NCI-H146 (cell line): ENCODE results near the gene MAPRE3.
"Not testable (repeated sequence)": the region's sequence is repeated elsewhere in the genome, so short reads cannot be mapped to it uniquely, and the experiment has no call there.

Source experiments
- DNase-seq: peaks from one replicate; lab custom pipeline; 2025; lab: John Stamatoyannopoulos, UW

The MAPRE3 gene

DNA sequence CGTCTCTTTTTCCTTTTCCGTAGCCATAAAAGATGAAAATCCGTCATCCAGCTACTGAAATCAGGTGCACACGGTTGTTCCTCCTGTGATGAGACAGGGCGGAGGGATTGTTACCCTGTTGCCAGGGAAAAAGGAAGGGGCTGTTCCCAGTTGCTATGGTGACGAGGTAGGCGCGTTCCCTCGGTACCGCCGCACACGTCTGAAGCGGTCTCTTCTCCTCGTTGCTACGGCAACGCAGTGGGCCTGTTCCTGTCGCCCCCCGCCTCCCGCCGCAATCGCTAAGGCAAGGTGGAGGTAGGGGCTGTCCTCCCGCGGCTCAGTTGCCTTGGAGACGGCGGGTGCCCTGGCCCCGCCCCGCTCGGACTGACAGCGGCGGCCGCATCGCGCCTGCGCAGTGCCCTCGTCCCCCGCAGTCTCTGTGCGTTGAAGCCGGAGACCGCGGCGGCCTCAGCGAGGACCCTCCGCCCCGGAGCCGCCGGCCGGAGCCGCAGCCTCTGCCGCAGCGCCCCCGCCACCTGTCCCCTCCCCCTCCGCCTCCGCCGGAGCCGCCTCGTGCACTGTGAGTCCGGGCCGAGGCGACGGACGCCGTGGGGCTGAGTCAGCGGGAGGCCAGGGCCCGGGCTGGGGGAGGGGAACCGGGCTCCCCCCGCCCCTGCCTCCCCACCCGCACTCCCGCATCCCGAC lies at the start of gene MAPRE3:
TSS of gene MAPRE3 (plus strand) at position 394 of the 684 bp plus-strand sequence. CDS start 51,582 bp downstream, outside the sequence.
- peak; percentile 98 for DNase-seq

DNA sequence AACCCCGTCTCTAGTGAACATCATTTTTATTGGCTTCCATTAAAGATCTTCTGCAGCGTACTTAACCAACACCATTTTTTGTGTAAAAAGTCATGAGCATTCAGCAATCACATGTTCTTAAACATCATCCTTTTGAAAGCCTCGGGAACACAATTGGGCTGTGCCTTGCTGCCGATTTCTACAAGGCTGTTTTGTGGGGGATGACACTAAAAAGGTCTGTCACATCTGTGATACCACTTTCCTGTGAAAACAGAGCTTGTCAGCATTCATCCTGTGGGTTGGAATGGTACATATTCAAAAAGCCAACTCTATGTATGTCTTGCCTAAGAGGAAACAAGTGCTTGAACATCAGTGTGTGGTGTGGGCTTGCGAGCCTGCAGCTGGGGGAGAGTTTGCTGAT lies 49.1 kb upstream of the MAPRE3 start:
- DNase-seq: no peak

DNA sequence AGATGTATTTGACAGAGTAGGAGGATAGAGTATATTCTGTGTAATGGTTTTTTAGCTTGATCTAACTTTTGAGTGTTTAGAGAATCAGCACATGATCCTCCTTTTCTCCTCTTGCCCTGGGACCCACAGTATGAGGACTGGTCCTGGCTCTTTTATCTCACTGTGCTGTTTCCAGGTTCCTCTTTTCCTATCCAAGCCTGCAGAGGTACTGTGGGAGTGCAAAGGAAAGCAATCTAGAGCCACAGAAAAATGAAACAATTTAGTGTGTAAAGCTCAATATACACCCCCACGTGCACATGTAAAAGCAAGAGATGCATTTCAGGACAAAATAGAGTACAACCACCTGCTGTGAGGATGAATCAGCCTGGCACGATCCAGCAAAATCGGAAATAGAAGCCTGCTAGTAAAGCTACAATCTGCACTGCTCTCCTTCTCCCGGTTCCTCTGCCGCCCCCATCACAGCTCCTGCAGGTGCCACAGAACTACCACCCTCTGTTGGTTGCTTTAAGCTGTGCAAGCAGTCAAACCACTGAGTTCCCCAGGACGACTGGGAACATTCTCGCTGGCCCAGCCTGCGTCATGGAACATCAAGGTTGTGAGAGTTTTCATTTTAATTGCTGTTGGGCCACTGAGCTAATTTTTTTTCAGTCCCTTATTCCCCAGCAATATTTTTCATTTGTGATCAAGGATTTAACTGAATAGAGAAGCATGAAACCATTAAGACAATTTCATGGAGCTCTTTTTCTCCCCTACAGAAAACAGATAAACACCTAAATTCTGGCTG lies 47.8 kb upstream of the MAPRE3 start:
- peak; percentile 77 for DNase-seq

DNA sequence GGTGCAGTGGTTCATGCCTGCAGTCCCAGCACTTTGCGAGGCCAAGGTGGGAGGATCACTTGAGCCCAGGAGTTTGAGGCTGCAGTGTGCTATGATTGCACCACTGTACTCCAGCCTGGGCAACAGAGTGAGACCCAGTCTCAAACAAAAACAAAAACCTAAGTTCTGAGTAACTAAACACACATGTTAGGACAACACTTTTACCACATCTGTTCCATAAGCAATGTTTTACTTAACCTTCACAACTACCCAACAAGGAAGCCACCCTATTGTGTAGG lies 47.3 kb upstream of the MAPRE3 start:
- DNase-seq: not testable (repeated sequence)

DNA sequence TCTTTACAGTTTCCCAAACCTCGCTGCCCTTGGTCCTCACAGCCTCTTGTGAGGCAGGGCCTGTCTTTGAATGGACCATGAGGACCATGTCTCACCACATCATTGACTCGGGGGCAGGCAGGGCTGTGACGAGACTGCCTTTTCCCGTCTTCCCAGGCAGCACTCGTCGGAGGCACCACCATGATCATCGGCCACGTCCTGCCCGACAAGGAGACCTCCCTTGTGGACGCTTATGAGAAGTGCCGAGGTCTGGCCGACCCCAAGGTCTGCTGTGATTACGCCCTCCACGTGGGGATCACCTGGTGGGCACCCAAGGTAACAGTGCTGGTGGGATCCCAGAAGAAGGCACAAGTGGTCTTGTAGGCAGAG lies 45.7 kb upstream of the MAPRE3 start:
- no peak for DNase-seq

DNA sequence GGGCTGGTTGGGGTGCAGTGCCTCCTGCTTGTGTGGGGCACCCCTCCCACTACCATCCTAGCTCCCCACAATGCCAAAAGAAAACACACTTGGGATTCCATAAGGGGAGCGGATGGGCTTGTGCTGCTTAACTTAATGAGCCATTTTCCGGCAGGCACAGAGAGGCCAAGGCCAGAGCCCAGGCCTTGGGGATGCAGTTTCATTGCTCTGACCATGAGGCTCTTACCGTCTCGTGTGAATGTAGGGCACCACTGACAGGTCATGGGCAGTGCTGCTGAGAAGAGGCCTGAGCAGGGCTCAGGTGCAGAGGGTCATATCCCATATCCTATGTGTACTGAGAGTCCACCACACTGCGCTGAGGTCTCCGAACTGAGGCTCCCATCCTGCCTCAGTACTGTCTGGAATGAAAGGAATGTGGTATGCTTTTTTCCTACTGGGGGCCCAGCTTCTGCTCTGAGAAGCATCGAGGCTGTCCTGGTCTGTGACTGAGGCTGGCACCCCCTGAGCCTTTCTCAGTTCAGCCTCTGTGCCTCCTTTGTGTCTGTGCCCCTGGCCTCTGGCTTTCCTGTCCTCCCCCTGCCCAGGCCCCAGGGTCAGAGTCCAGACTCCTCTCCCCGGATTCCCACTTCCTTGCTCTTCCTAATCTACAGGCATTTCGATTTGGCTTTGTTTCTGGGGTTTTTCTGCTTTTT lies 45.2 kb upstream of the MAPRE3 start:
- DNase-seq: no peak

DNA sequence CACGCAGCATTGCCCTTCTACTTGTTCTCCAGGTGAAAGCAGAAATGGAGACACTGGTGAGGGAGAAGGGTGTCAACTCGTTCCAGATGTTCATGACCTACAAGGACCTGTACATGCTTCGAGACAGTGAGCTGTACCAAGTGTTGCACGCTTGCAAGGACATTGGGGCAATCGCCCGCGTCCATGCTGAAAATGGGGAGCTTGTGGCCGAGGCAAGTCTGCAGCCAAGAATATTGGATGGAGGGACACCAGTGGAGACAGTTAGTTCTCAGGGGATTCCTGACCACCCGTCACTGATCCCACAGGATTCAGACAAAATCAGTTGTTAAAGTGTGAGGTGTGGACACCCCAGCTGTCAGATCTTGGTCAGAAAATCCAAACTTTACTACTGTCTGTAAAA lies 43.2 kb upstream of the MAPRE3 start:
- DNase-seq: no peak

DNA sequence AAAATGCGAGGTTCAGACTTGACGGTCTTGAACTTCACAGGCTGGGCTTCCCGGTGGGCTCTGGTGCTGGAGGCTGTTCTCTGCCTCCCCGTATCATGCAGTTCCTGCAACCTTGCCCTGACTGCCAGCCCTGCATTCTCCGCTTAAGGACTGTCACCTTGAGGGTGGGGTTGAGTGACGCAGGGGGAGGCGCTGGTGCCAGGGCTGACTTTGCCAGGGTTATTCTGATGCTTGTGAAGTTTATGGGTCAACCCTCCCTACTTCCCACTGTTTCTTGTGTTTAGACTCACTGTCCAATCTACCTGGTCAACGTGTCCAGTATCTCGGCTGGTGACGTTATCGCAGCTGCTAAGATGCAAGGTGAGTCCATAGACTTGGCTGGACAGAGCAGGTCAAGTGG lies 37.5 kb upstream of the MAPRE3 start:
- DNase-seq: no peak

DNA sequence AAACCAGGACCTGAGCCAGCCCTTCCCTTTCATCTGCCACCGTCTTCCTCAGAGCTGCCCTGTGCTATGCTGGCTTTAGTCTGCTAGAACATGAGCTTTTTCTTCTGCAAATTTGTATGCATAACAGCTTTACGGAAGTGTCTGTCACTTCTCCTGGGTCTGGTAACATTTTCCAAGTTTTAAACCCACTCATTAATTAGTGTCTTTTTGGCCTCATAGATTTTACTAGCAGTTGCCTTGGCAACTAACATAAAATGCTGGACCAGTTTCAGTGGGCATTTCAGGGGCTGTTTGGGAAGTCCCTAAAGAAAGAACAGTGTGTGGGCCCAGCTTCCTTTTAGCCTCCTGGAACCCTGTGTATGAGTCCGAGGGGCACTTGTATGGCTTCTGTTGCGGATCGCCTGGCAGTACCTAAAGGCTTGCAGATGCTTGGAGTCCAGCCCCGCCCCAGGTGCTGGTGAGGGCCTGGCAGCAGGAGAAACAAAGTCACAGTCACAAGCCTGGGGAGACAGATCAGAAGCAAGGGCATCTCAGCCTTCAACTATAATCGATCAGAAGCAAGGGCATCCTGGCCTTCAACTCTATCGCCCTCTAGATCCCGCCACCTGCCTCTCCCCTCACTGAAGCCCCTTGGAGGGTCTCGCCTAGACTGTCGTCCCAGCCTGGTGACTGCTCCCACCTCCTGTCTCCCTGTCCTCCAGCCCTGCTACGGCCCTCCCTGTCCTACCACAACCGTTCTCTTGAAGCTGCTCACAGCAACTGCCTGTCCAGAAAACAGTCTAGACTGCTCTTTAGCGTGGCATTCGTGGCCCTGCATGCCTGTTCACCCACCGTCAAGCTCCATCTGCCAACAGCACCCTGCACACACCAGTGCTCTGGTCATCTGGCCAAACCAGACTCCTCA lies 36.8 kb upstream of the MAPRE3 start:
- DNase-seq: no peak

DNA sequence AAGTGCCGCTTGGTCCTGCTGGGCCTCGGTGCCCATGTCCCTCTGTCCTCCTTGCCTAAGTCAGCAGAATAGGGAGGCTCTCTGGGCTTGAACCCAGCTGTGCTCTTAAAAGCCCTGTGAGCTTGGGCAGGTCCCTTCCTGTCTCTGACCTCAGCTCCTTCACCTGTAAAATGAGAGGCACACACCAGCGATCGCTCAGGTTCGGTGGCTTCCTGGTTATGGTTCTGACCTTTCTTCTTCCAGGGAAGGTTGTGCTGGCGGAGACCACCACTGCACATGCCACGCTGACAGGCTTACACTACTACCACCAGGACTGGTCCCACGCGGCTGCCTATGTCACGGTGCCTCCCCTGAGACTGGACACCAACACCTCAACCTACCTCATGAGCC lies 36.1 kb upstream of the MAPRE3 start:
- DNase-seq: no peak

DNA sequence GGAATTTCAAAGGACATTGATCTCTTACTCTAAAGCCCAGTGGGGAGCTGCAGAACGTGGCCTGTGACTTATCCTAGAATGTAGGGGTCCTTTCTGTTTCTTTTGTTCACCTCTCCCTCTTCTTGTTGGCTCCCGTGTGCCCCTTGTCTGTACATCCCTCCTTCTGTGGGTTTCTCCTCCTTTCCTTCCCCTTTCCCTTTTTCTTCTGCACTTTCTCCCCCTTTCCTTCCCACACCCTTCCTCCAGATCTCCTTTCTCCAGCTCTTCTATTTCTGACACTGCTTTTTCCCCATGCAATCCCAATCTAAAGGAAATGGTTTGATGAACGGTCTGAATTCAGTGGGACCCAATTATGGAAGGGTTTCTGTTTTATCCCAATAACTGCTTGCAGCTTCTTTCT lies 35.5 kb upstream of the MAPRE3 start:
- DNase-seq: no peak

DNA sequence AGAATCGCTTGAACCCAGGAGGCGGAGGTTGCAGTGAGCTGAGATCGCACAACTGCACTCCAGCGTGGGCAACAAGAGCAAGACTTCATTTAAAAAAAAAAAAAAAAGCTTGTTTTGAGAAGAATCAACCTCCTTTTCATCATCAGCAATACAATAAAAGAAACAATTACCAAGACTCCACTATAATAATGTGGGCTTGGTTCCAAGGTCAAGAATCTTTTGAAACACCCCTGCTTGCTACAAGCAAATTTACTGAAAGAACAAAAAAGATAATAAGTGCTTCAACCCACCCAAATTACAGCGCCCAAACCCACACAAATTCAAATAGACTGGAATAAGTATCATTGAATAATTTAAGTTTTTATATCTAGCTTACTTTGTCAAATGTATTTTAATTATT lies 33.6 kb upstream of the MAPRE3 start:
- DNase-seq: no peak

DNA sequence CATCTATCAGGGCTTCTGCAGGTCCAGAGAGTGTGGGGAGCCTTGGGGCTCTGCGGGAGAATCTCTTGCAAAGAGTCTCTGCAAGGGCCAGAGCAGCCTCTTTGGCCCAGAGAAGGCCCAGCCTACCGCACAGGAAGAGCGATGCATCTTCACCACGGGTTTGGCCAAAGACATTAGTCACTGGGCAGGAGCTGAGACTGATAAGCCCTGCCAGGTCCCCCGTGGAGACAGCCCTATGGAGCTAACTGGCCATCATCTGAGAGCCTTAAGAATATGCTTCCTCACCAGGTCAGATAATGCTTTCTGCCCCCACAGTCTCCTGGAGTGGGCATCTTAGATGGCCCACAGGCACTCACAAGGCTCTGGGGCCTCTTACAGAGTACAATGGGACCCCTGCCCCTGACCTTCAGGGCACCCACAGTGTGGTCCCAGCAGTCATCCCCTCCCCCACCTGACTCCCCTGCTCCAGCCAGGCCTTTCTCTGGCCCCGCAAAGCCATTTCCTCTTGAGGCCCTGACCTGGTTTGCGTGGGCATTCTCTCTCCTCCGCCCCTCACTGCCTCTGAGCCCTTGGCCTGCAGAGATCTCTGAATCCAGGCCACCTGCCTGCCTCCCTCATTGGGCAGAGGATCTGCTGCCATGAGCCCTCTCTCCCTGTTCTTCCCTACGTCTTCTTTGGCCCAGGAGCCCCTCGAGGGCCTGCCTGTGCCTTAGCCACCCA lies 31.9 kb upstream of the MAPRE3 start:
- DNase-seq: no peak

DNA sequence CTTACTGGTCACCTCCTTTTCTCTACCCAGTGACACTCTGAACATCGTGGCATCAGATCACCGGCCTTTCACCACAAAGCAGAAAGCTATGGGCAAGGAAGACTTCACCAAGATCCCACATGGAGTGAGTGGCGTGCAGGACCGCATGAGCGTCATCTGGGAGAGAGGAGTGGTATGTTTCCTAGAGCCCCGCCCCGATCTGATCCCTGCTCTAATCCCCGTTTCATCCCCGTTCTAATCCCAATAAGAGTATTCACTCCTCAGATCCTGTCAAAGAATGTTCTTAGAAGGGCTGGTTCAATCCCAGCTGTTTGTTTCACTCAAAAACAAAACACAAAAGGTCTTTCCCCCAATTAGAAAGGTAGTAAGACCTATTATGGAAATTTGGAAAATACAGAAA lies 30.4 kb upstream of the MAPRE3 start:
- no peak for DNase-seq

DNA sequence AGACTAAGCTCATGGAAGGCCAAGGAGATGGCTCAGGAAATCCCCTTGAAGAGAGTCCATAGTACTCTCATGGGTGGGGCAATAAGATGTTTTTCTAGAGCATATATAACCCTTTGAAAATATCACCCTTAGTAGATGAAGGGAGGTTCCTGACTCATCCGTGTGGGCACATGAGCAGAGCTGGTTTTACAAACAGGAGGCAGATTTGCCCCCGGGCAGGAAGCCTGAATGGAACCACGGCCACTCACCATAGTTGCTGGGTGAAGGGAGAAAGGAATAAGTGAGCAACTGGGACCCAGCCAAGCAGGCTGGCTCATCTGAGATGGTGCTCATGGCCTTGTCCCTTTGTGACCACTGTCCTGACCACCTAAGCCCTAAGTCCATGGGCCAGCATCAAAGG lies 29.0 kb upstream of the MAPRE3 start:
- DNase-seq: no peak

DNA sequence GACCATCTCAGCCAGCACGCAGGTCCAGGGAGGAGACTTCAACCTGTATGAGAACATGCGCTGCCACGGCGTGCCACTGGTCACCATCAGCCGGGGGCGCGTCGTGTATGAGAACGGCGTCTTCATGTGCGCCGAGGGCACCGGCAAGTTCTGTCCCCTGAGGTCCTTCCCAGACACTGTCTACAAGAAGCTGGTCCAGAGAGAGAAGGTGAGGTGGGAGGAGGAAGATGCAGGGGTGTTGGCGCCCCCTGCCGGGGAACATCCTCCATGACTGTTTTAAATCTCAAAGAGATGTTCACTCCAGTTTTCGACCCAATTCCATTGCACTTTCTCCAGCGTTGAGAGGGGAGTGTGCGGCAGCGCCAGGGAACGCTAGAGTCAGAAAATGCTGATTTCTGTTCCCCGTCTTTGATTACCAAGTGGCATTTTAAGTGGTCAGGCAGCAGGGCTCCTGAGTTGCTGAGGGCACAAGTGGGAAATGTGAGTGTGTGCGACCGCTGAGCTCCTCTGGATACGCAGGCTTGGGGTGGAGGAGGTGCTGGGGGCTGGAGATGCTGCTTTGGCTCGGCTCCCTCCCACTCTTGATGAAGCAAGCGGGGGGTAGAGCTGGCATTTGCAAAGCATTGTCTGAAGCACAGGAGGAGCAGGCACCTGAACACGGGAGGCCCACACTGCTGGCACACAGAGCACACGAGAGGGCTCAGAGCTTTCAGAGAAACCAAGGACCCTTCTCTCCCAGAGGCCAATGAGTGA lies 27.7 kb upstream of the MAPRE3 start:
- peak; percentile 37 for DNase-seq

DNA sequence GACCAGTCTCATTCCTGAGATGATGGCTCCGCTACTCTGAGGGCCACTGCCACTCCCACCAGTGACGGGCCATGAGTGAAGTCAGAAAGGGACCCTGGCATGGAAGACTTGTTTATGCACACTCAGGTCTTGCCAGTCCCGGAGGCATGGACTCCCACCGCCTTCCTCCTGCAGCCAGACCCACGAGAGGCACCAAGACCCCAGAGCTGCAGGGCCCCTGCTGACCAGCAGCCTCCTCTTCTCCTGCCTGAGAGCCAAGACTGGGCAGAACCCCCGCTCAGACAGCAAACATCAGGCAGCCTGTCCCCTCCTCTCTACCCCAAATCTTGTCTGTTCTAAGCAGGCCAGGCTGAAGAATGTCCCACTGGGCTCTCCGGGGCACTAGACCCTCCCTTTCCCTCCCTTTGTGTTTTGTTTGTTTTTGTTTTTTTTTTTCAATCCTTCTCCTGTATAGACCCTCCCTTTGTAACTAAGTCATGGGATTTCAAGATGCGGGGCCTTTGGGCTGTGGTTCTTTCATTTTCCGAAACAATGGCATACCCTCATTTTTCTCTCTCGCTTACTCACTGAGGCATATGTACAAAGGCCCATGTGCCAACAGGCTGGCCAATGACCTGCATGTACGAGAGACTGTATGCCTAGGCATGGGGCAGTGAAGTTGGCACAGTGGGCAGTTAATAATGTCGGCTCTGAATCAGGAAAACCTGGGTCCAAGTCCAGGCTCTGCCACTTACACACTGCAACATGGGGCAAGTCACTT lies 24.3 kb upstream of the MAPRE3 start:
- DNase-seq: no peak

DNA sequence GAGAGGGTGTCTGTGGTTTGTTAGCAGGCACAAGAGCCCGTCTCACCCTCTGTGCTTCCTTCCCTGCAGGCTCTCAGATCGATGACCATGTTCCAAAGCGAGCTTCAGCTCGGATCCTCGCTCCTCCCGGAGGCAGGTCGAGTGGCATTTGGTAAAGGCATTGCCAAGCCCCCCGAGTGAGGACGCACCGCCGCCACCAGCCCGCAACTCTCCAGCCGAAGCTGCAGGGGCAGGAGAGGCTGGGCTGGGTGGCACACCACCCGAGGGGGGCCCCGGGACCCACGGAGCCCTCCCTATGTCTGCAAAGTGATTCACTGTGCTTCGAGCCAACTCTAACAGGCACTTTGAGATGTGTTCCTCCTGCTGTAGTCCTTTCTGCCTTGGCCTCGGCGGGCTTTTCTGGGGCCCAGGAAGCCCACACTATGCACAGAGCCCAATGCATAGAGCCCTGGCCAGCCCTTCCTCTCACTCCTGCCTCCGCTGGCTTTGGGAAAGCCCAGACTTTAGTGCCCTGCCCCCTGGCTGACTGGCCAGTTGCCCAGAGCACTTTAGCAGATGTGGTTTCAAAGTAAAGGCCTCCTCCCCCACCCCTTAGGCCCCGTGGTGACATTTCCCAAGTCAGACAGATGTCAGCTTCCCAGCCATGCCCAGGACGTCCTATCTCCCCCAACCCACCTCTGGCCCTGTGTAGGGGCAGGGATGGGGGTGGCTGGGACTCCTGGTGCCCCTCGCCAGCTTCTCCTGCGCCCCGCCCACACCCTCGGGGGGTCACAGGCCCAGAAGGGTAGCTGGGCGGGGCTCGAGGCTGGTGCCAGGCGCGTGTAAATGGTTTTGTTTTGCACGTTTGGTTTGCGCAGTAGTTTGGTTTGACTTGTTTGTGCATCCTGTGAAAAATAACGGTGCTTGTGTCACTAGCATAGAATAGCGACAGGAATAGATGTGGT lies 23.3 kb upstream of the MAPRE3 start:
- no peak for DNase-seq

DNA sequence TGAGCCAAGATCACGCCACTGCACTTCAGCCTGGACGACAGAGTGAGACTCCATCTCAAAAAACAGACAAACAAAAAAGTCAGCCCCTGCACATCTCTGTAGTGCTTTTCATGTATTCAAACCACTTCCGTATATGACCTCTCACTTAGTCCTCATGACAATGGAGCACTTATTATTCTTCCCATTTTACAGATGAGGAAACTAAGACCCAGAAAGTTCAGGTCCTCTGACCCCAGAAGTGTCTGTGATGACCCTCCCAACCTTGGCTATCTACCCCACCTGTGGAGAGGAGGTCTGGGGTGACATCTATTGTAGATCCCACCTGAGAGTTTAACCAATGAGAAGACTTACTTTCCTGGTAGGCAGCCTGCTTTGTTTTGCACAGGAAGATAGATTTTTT lies 21.6 kb upstream of the MAPRE3 start:
- DNase-seq: no peak
